Body of pancreas (tissue), 4 donors: ENCODE measurements around the gene KRTAP5-3. TPM values are rescaled to one million over a fixed set of nuclear protein-coding genes. Genes with fewer than 3 reads are reported as not detected.
"Not testable (repeated sequence)": the region's sequence is repeated elsewhere in the genome, so short reads cannot be mapped to it uniquely, and the experiment has no call there.

Experiments
- ATAC-seq: fragments of 150-250 bp; one replicate; pipeline ENCODE4 v1.9.1; 2016
- DNase-seq, 4 donors: peaks; one replicate each; pipeline ENCODE4 v3.0.0-alpha.2; 2019
- H3K27ac ChIP-seq, 4 donors: fragments of 200-600 bp; sonication (generic); 1 replicate in 3 of 4; 2 replicates in 1 of 4; pipeline versions ENCODE4 v1.5.1 to v1.6.1; 2016 to 2019; ENCODE audit warnings: mild to moderate bottlenecking in 1 of 4, mixed read lengths in 1 of 4, moderate library complexity in 1 of 4
- H3K27me3 ChIP-seq, 2 donors: fragments of 200-600 bp; sonication (generic); one replicate each; pipeline ENCODE4 v1.6.0; 2016; ENCODE audit warnings: mild to moderate bottlenecking in 1 of 2
- H3K36me3 ChIP-seq, 2 donors: fragments of 200-600 bp; sonication (generic); replicated peaks in 1 of 2; 2 replicates each; pipeline ENCODE4 v1.5.1; 2016; ENCODE audit warnings: low read depth in 2 of 2; ENCODE audit not compliant: insufficient read depth in 1 of 2
- H3K4me1 ChIP-seq: fragments of 200-600 bp; sonication (generic); one replicate; pipeline ENCODE4 v1.6.0; 2016
- H3K4me3 ChIP-seq, 2 donors: fragments of 200-600 bp; sonication (generic); 1 replicate in 1 of 2; 2 replicates in 1 of 2; pipeline ENCODE4 v1.5.1; 2016 to 2019
- H3K9me3 ChIP-seq, 3 donors: fragments of 200-600 bp; sonication (generic); 1 replicate in 2 of 3; 2 replicates in 1 of 3; pipeline ENCODE4 v1.5.1; 2016
- POLR2A ChIP-seq, 3 donors: fragments of 450-650 bp; IDR thresholded peaks; one replicate each; pipeline ENCODE4 v1.6.1; 2016; ENCODE audit warnings: antibody characterized with exemption in 3 of 3, mild to moderate bottlenecking in 2 of 3
- WGBS, 2 donors: methylation state at CpG; one replicate each; pipeline ENCODE4 v1.1.5; 2017; 5-methylcytosine and 5-hydroxymethylcytosine counted together
- intact Hi-C: fragments of 100-400 bp; cut with DNase I; formaldehyde crosslinking; loops from one replicate; pipeline ENCODE4 v1.15.1; 2023
- total RNA-seq, 2 donors: library from RNA; depleted of rRNA; stranded (reverse); fragments of >200 nt; gene quantifications; one replicate each; pipeline ENCODE4 v1.1.0, GENCODE V29; 2016
- TF ChIP-seq, protein P1 (sequence below), 7 experiments: fragments of 450-650 bp in 4 of 7; fragments of 200-600 bp in 3 of 7; sonication (generic) in 3 of 7; IDR thresholded peaks; one replicate each; pipeline ENCODE4 v1.5.1; 2016 to 2019; ENCODE audit warnings: antibody characterized with exemption in 7 of 7

KRTAP5-3 gene
- total RNA-seq, 2 donors from 2014 or later, result not detected

DNA sequence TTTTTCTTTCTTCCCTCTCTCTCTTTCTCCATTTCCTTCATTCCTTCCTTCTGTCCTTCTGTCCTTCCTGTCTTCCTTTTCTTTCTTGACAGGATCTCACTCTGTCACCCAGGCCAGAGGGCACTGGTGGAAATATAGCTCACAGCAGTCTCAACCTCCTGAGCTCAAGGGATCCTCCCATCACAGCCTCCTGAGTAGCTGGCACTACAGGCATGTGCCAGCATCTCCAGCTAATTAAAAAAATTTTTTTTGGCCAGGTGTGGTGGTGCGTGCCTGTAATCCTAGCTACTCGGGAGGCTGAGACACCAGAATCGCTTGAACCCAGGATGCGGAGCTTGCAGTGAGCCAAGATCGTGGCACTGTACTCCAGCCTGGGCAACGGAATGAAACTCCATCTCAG lies 31.4 kb downstream of the KRTAP5-3 start:
- intact Hi-C loops, result loop anchor here (5.0 kb wide), 1 partner anchor 35 kb away; no protein-coding TSS in a partner anchor
- 77 to 78% methylated on average over 6 of the region's 6 CpGs for WGBS, 2 donors
- H3K4me1 ChIP-seq, result peaks cover 15% of the 10 kb centered on the region
- no peaks in the 10 kb centered on the region for H3K9me3 ChIP-seq
- H3K4me3 ChIP-seq, result no peak overlapping the region
- no peak for DNase-seq
- H3K27ac ChIP-seq, result no peak overlapping the region
- TF ChIP-seq, protein P1, sequence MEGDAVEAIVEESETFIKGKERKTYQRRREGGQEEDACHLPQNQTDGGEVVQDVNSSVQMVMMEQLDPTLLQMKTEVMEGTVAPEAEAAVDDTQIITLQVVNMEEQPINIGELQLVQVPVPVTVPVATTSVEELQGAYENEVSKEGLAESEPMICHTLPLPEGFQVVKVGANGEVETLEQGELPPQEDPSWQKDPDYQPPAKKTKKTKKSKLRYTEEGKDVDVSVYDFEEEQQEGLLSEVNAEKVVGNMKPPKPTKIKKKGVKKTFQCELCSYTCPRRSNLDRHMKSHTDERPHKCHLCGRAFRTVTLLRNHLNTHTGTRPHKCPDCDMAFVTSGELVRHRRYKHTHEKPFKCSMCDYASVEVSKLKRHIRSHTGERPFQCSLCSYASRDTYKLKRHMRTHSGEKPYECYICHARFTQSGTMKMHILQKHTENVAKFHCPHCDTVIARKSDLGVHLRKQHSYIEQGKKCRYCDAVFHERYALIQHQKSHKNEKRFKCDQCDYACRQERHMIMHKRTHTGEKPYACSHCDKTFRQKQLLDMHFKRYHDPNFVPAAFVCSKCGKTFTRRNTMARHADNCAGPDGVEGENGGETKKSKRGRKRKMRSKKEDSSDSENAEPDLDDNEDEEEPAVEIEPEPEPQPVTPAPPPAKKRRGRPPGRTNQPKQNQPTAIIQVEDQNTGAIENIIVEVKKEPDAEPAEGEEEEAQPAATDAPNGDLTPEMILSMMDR (IDR thresholded peaks at IDR 0.05), result no peak
- TF ChIP-seq POLR2A (IDR thresholded peaks at IDR 0.05), result no peak
- no peaks in the 10 kb centered on the region for H3K36me3 ChIP-seq
- H3K27me3 ChIP-seq, result no peaks in the 10 kb centered on the region
- ATAC-seq, result no peak

DNA sequence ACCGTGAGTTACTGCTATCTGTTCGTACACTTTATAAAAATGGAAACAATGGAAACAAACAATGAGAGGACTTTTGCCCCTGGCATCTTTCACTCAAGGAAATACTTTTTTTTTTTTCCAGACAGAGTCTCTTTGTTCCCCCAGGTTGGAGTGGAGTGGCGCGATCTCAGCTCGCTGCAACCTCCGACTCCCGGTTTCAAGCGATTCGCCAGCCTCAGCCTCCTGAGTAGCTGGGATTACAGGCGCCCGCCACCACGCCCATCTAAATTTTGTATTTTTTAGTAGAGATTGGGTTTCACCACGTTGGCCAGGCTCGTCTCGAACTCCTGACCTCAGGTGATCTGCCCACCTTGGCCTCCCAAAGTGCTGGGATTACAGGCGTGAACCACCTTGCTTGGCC lies 32.5 kb downstream of the KRTAP5-3 start:
- not testable (repeated sequence) for H3K9me3 ChIP-seq, H3K36me3 ChIP-seq, H3K4me3 ChIP-seq, H3K27ac ChIP-seq, ATAC-seq, H3K27me3 ChIP-seq, DNase-seq
- peaks cover 22% of the 10 kb centered on the region for H3K4me1 ChIP-seq
- intact Hi-C loops, result loop anchor here (5.0 kb wide), 1 partner anchor 33 kb away; no protein-coding TSS in a partner anchor
- 86 to 89% methylated on average over 16 of the region's 16 CpGs for WGBS, 2 donors

DNA sequence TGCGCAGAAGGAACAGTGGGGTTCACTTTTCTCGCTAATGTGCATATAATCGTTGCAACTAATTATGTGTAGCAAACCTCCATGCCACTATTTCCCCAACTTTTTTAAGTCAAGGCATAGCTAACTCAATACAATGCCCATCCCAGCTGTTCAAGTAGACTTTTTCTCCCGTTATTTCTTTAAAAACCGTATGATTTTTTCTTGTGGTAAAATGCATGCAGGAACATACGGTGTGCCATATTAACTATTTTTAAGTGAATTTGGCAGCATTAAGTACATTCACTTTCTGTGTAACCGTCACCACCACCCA lies 33.4 kb downstream of the KRTAP5-3 start:
- intact Hi-C loops, result loop anchor here (5.0 kb wide), 1 partner anchor 33 kb away; no protein-coding TSS in a partner anchor
- DNase-seq (no peak), ATAC-seq (no peak)
- H3K27ac ChIP-seq, result peak overlapping the region in 1 of 4 donors; percentile 96
- no peaks in the 10 kb centered on the region for H3K27me3 ChIP-seq
- TF ChIP-seq, protein P1 (IDR thresholded peaks at IDR 0.05), result no peak
- no peak for TF ChIP-seq POLR2A (IDR thresholded peaks at IDR 0.05)
- H3K36me3 ChIP-seq, result no peaks in the 10 kb centered on the region
- H3K9me3 ChIP-seq, result no peaks in the 10 kb centered on the region
- 16% methylated on average over 6 to 7 of the region's 7 CpGs for WGBS, 2 donors
- H3K4me1 ChIP-seq, result peaks cover 31% of the 10 kb centered on the region
- H3K4me3 ChIP-seq, result no peak overlapping the region

DNA sequence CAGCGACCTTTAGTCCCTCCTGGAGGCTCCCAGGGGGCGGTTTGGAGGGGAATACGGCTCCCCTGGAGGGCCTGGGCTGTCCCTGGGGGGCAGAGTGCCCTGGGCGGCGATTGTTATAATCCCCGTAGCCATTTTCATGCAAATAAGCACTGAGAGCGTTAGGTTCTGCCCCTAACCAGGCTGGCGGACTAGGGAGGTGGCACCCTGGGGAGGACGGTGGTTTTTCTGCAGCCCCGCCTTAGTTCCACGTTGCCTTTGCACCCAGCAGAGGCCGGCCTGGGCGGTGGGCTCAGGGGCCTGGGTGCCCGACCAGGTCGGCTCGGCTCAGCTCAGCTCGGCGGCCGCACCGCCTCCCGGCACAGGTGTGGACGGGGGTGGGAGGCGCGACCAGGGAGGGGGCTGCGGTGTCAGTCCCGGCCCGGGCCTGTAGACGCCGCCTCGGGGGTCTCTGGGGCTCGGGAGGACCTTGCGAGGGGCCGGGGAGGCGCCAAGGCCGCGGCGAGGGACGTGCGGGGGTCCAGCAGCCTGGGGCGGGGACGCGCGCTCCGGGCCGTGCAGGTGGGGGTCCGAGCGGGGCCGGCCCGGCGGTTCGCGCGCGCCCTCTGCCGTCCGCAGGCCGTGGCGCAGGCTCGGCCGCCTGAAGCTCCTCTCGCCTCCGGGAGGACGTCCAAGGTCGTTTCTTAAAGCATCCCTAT lies 33.9 kb downstream of the KRTAP5-3 start:
- no peaks in the 10 kb centered on the region for H3K27me3 ChIP-seq
- ATAC-seq, result peak; percentile 34

DNA sequence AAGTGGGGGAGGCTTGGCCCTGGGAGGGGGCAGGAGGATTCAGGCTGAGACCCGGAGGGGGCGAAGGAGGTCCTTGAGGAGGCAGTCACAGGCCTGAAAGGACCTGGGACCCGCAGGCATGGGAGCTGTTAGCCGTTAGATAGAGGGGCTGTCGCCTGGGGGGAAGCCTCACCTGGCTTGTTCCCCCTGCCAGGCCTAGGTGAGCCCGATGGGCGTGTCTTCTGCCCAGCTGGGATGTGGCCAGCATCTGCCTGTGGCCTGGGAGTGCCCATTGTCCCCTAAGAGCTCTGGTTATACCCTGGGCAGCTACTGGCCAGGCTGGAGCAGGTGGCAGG lies 34.4 kb downstream of the KRTAP5-3 start:
- intact Hi-C loops, result no loop called here
- H3K27me3 ChIP-seq, result no peaks in the 10 kb centered on the region
- H3K4me1 ChIP-seq, result peaks cover 41% of the 10 kb centered on the region
- no peaks in the 10 kb centered on the region for H3K36me3 ChIP-seq
- H3K4me3 ChIP-seq, result peak overlapping the region in 1 of 2 donors; percentile 31
- peak; percentile 89 to 95 (median 94) for DNase-seq
- TF ChIP-seq, protein P1 (IDR thresholded peaks at IDR 0.05), result no peak
- TF ChIP-seq POLR2A (IDR thresholded peaks at IDR 0.05), result peak; percentile 78 to 84 (median 83)
- peak; percentile 70 for ATAC-seq
- H3K27ac ChIP-seq, result peak overlapping the region; percentile 86 to 100 (median 94)
- 2 to 46% methylated on average over 3 to 7 of the region's 7 CpGs for WGBS, 2 donors
- no peaks in the 10 kb centered on the region for H3K9me3 ChIP-seq

More for the DNA sequence above, 33.9 kb downstream of the KRTAP5-3 start:
- 0 to 1% methylated on average over 7 to 63 of the region's 64 CpGs for WGBS, 2 donors
- peak overlapping the region; percentile 86 to 100 (median 94) for H3K27ac ChIP-seq
- H3K4me1 ChIP-seq, result peaks cover 36% of the 10 kb centered on the region
- TF ChIP-seq, protein P1 (IDR thresholded peaks at IDR 0.05), result peak; percentile 57 to 98 (median 93)
- TF ChIP-seq POLR2A (IDR thresholded peaks at IDR 0.05), result peak; percentile 17 to 36 (median 32)
- H3K36me3 ChIP-seq, result no peaks in the 10 kb centered on the region
- intact Hi-C loops, result no loop called here
- H3K9me3 ChIP-seq, result no peaks in the 10 kb centered on the region
- H3K4me3 ChIP-seq, result peak overlapping the region in 1 of 2 donors; percentile 31
- DNase-seq, result peak; percentile 66 to 78 (median 72)
